ENCODE data around the gene TMEM41A. TPM values are rescaled to one million over a fixed set of nuclear protein-coding genes. Genes with fewer than 3 reads are reported as not detected.
A peak's percentile ranks its signal among the peaks of the same experiment; 100 is the strongest.

Gene TMEM41A
- total RNA-seq, 1 donor from 2014 or later, result 18.0 TPM

DNA sequence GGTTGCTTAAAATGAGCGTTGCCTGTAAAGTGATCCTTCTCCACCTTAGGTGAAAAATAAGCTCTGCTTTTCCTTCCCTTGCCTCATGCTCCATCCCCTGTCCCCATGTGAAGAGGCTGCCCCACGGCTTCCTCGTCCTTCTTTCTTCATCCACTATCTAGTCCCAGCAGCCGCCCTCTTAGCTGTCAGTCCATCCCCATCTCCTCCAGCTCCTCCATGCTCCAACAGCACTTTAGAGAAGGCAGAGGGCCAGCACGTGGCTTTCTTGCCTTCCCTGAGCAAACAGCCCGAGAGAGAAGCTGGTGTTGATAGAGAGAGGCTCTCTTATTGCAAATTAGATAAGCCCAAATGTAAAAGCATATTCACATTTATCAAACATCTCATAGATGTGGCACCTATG is 9.0 kb upstream of the TMEM41A start:
- no peaks in the 10 kb centered on the region for H3K4me1 Mint-ChIP-seq (ENCODE audit: low read depth)
- TF ChIP-seq, protein P1, sequence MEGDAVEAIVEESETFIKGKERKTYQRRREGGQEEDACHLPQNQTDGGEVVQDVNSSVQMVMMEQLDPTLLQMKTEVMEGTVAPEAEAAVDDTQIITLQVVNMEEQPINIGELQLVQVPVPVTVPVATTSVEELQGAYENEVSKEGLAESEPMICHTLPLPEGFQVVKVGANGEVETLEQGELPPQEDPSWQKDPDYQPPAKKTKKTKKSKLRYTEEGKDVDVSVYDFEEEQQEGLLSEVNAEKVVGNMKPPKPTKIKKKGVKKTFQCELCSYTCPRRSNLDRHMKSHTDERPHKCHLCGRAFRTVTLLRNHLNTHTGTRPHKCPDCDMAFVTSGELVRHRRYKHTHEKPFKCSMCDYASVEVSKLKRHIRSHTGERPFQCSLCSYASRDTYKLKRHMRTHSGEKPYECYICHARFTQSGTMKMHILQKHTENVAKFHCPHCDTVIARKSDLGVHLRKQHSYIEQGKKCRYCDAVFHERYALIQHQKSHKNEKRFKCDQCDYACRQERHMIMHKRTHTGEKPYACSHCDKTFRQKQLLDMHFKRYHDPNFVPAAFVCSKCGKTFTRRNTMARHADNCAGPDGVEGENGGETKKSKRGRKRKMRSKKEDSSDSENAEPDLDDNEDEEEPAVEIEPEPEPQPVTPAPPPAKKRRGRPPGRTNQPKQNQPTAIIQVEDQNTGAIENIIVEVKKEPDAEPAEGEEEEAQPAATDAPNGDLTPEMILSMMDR (IDR thresholded peaks at IDR 0.05; ENCODE audit: unreplicated experiment), result no peak
- H3K27me3 Mint-ChIP-seq, result peaks cover 6% of the 10 kb centered on the region
- no peak overlapping the region for H3K27ac Mint-ChIP-seq
- no peaks in the 10 kb centered on the region for H3K9me3 Mint-ChIP-seq (ENCODE audit: low read depth)
- DNase-seq (ENCODE audit: low spot score, unreplicated experiment), result no peak
- H3K36me3 Mint-ChIP-seq (ENCODE audit: insufficient read depth), result no peaks in the 10 kb centered on the region
- no peak overlapping the region for H3K4me3 Mint-ChIP-seq (ENCODE audit: low read depth)

DNA sequence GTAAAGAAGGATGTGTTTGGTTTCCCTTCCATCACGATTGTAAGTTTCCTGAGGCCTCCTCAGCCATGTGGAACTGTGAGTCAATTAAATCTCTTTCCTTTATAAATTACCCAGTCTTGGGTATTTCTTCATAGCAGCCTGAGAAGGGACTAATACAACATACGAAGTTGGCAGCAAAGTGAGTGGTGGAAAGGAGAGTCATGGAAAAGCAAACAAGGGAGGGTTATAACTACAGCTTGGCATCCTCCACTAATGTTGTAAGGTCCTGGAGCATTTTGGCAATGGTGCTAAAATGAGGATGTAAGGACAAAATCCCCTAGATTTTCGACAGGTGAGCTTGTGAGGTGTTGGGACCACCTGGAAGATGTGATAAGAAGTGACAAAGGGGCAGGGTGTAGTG is 5.8 kb upstream of the TMEM41A start:
- Mint-ChIP-seq H3K4me3 (ENCODE audit: low read depth) (no peak overlapping the region), H3K9me3 (ENCODE audit: low read depth) (no peaks in the 10 kb centered on the region), H3K36me3 (ENCODE audit: insufficient read depth) (no peaks in the 10 kb centered on the region), H3K27me3 (peaks cover 22% of the 10 kb centered on the region), H3K4me1 (ENCODE audit: low read depth) (no peaks in the 10 kb centered on the region), H3K27ac (no peak overlapping the region)
- DNase-seq (ENCODE audit: low spot score, unreplicated experiment), result no peak
- TF ChIP-seq, protein P1 (IDR thresholded peaks at IDR 0.05; ENCODE audit: unreplicated experiment), result no peak

DNA sequence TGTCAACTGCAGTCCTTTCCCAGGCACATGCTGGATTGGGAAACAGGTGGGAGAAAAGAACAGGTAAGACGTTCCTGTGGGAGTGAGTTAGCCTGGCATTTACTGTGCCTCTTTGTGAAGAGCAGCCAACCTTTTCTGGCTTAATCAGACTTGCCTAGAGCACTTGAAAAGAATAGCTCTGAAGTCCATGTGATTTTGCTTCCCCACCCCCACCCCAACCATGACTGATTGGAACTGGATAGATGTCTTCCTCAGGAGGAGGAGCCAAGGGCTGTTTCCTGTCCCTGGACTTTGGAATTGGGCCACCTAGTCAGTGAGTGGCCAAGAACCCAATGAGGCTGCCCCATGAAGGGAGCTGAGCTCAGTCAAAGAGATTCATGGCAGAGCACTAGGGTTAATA is 4.7 kb upstream of the TMEM41A start:
- Mint-ChIP-seq H3K27me3 (peaks cover 25% of the 10 kb centered on the region), H3K4me3 (ENCODE audit: low read depth) (no peak overlapping the region), H3K4me1 (ENCODE audit: low read depth) (peaks cover 1% of the 10 kb centered on the region), H3K27ac (peak overlapping the region; percentile 15), H3K9me3 (ENCODE audit: low read depth) (no peaks in the 10 kb centered on the region), H3K36me3 (ENCODE audit: insufficient read depth) (no peaks in the 10 kb centered on the region)
- TF ChIP-seq, protein P1 (IDR thresholded peaks at IDR 0.05; ENCODE audit: unreplicated experiment), result no peak
- DNase-seq (ENCODE audit: low spot score, unreplicated experiment), result no peak

DNA sequence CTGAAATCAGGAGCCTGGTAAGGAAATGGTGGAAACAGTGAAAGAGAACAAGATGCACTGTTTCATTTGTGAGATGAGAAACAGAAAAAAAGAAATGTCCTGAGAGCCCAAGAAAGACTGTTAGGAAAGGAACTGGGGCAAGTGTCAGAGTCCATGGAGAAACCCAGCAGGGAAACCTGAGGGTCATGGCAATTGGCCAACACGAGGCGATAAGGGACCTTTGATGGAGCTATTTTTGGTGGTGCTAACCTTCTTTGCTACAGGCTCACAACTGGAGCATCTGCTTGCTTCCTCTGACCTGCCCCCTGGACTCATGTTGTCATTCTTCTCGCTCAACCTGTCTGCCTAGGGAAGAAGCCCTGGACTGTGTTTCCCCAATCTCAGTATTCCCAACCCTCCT is 4.2 kb upstream of the TMEM41A start:
- H3K4me3 Mint-ChIP-seq (ENCODE audit: low read depth), result no peak overlapping the region

DNA sequence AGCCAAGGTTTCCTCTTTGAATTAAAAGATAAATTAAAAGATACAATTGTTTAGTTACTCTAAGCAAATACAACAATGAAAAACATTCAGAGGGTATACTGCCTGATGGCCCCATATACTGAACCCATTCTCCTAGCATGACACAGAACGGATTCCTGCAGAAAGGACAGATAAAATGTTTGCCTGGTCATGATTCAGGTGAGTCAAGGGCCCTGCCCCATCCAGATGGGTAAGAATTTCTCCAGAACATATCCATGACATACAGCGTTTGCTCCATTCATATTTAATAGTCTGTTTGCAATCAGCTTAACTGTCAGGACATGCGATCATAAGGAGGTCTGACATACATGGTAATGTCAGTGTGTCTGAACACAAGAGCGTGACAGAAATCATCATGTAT is 8.6 kb downstream of the TMEM41A start:
- Mint-ChIP-seq H3K27ac (no peak overlapping the region), H3K36me3 (ENCODE audit: insufficient read depth) (peaks cover 10% of the 10 kb centered on the region), H3K9me3 (ENCODE audit: low read depth) (no peaks in the 10 kb centered on the region), H3K27me3 (no peaks in the 10 kb centered on the region), H3K4me1 (ENCODE audit: low read depth) (peaks cover 7% of the 10 kb centered on the region), H3K4me3 (ENCODE audit: low read depth) (no peak overlapping the region)
- TF ChIP-seq, protein P1 (IDR thresholded peaks at IDR 0.05; ENCODE audit: unreplicated experiment), result no peak
- DNase-seq (ENCODE audit: low spot score, unreplicated experiment), result no peak

More for the DNA sequence above, 4.2 kb upstream of the TMEM41A start:
- DNase-seq (ENCODE audit: low spot score, unreplicated experiment), result no peak
- H3K4me1 Mint-ChIP-seq (ENCODE audit: low read depth), result peaks cover 3% of the 10 kb centered on the region
- TF ChIP-seq, protein P1 (IDR thresholded peaks at IDR 0.05; ENCODE audit: unreplicated experiment), result no peak
- peak overlapping the region; percentile 15 for H3K27ac Mint-ChIP-seq
- H3K36me3 Mint-ChIP-seq (ENCODE audit: insufficient read depth), result no peaks in the 10 kb centered on the region
- no peaks in the 10 kb centered on the region for H3K9me3 Mint-ChIP-seq (ENCODE audit: low read depth)
- H3K27me3 Mint-ChIP-seq, result peaks cover 24% of the 10 kb centered on the region
